Upper lobe of left lung (tissue), 4 donors: ENCODE data around the gene PCDHGC5.

Source experiments
- EP300 ChIP-seq, 4 donors: sonication (generic); formaldehyde crosslinking; IDR thresholded peaks; one replicate each; pipeline ENCODE4 v1.5.1; 2017; ENCODE audit warnings: antibody characterized with exemption in 4 of 4, control low read depth in 2 of 4
- POLR2AphosphoS5 ChIP-seq, 2 donors: sonication (generic); formaldehyde crosslinking; IDR thresholded peaks; one replicate each; pipeline ENCODE4 v1.5.1; 2017; ENCODE audit warnings: antibody characterized with exemption in 2 of 2
- TF ChIP-seq, protein P1 (sequence below), 6 experiments: fragments of 450-650 bp in 4 of 6; fragments of 200-600 bp in 2 of 6; sonication (generic) in 2 of 6; IDR thresholded peaks; one replicate each; pipeline ENCODE4 v1.5.1; 2016 to 2019; ENCODE audit warnings: antibody characterized with exemption in 6 of 6

DNA sequence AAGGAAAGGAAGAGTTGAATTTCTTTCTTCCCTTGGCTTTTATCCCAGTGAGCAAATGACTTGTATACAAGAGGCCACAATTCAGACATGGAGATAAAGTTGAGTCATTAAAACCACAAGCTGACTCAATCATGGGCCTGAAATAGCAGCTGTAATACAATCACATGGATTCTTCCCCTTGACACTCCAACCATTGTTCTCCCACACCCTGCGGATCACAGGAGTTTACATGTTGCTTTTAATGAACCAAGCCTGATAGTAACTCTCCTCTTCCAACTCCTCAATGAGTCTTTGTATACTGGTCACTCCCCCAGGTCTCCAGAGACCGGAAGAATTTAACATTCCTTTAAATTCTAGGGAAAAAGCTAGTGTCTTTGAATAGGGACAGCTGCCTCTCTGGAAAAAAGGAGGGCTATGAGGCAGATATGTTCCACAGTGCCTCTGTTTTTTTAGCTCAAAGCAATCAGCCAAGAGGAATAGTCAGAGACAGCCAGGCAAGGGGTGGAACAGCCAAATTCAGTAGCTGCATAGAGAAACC is 32.4 kb downstream of the PCDHGC5 start:
- peak in 1 of 4 donors; percentile 46 for TF ChIP-seq EP300 (IDR thresholded peaks at IDR 0.05)
- TF ChIP-seq, protein P1, sequence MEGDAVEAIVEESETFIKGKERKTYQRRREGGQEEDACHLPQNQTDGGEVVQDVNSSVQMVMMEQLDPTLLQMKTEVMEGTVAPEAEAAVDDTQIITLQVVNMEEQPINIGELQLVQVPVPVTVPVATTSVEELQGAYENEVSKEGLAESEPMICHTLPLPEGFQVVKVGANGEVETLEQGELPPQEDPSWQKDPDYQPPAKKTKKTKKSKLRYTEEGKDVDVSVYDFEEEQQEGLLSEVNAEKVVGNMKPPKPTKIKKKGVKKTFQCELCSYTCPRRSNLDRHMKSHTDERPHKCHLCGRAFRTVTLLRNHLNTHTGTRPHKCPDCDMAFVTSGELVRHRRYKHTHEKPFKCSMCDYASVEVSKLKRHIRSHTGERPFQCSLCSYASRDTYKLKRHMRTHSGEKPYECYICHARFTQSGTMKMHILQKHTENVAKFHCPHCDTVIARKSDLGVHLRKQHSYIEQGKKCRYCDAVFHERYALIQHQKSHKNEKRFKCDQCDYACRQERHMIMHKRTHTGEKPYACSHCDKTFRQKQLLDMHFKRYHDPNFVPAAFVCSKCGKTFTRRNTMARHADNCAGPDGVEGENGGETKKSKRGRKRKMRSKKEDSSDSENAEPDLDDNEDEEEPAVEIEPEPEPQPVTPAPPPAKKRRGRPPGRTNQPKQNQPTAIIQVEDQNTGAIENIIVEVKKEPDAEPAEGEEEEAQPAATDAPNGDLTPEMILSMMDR (IDR thresholded peaks at IDR 0.05) = no peak
- peak; percentile 76 to 88 for TF ChIP-seq POLR2AphosphoS5 (IDR thresholded peaks at IDR 0.05)
